ES-I3 (cell line): Measurements from ENCODE around the gene BAIAP3.

ENCODE experiments used
- H3K36me3 ChIP-seq: 2 replicates; pipeline ENCODE4 v1.6.1; 2013; ENCODE audit warnings: mild to moderate bottlenecking, low read length, control low read depth, moderate library complexity; ENCODE audit not compliant: insufficient read depth
- H3K4me1 ChIP-seq: 2 replicates; pipeline ENCODE4 v1.6.1; 2013; ENCODE audit warnings: mild to moderate bottlenecking, control low read depth, low read length; ENCODE audit not compliant: insufficient read depth
- H3K9ac ChIP-seq: 2 replicates; pipeline ENCODE4 v1.6.1; 2013; ENCODE audit warnings: low read depth, mild to moderate bottlenecking, low read length, moderate library complexity
- H3K9me3 ChIP-seq: 2 replicates; pipeline ENCODE4 v1.6.1; 2013; ENCODE audit warnings: mild to moderate bottlenecking, low read length, moderate library complexity; ENCODE audit not compliant: control insufficient read depth, insufficient read depth

Gene BAIAP3

DNA sequence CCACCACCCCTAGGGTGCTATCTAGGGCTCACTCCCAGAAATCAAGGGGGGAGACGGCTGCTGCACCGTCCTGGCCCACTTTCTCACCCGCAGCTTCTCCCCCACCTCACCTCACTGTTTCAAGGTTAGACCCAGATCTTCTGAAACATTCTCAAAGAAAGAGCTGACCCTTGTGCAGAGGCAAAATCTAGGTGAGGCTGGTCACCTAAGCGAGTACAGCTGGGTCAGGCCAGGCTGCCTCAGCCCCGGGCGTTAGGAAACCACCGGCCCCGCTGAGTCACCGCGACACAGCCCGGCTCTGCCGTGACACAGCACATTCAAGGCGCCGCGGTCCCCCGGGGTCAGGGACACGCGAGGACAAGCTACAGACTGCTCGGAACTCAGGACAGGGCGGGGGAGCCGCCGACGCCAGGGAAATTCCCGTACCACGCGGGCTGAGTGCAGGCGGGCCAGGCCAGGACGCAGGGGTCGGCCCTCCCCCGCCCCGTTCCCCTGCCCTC, 45.4 kb downstream of the BAIAP3 start:
- H3K36me3 ChIP-seq = no peaks in the 10 kb centered on the region
- H3K4me1 ChIP-seq = peaks cover 6% of the 10 kb centered on the region; the same call in 1 of the 2 replicates
- no peaks in the 10 kb centered on the region for H3K9me3 ChIP-seq
- peak overlapping the region; percentile 55 for H3K9ac ChIP-seq

DNA sequence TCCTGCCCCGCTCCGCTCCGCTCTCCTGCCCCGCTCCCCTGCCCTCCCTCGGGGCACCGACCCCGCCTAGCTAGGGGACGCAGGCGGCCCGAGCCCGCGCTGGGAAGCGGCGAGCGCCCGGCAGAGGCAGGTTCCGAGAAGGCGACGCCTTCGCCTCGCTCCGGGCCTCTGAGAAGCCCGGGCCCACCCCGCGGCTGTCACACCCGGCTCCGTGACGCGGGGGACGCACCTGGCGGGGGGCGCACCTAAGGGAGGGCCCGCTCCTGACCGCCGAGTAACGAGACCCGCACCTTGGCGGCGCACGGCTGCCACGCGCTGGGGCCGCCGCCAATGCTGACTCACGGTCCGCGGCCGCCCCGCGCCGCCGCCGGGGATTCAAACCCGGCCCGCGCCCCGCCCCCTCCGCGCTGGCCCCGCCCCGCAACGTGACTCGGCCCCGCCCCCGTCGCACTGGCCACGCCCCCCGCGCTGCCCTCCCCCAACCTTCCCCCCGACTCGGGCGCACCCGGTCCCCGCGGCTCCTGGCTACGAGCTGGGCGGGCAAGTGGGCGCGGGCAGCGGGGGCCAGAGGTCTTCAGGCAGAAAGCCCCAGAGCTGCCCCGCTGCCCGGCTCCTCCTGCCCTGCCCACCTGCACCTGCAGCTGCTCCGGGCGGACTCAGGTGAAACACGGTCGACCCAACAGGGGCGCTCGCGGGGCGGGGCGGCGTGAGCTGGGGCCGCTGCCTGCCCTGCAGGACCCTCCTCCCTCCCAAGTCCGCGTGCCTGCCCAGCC, 46.0 kb downstream of the BAIAP3 start:
- H3K9ac ChIP-seq = peak overlapping the region; percentile 55
- no peaks in the 10 kb centered on the region for H3K9me3 ChIP-seq
- peaks cover 6% of the 10 kb centered on the region; the same call in 1 of the 2 replicates for H3K4me1 ChIP-seq
- no peaks in the 10 kb centered on the region for H3K36me3 ChIP-seq

DNA sequence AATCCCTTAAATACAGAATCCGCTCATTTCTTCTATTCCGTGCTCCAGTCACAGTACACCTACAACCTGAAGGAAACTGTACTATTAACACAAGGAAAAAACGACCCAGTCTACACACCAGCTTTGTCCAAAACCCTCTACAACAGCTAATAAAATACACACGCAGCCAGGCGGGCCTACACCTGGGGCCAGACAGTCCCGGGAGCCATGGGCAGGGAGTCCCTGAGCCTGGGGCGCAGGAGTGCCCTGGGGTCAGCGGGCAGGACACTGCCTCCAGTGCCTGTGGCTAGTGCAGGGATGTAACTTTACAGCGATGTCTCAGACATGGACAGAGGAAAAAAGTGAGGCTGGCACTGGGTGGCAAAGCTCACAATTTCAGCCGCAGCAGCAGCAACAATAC, 46.8 kb downstream of the BAIAP3 start:
- peak overlapping the region; percentile 55 for H3K9ac ChIP-seq
- H3K4me1 ChIP-seq = peaks cover 6% of the 10 kb centered on the region; the same call in 1 of the 2 replicates
- H3K36me3 ChIP-seq = no peaks in the 10 kb centered on the region
- H3K9me3 ChIP-seq = no peaks in the 10 kb centered on the region

DNA sequence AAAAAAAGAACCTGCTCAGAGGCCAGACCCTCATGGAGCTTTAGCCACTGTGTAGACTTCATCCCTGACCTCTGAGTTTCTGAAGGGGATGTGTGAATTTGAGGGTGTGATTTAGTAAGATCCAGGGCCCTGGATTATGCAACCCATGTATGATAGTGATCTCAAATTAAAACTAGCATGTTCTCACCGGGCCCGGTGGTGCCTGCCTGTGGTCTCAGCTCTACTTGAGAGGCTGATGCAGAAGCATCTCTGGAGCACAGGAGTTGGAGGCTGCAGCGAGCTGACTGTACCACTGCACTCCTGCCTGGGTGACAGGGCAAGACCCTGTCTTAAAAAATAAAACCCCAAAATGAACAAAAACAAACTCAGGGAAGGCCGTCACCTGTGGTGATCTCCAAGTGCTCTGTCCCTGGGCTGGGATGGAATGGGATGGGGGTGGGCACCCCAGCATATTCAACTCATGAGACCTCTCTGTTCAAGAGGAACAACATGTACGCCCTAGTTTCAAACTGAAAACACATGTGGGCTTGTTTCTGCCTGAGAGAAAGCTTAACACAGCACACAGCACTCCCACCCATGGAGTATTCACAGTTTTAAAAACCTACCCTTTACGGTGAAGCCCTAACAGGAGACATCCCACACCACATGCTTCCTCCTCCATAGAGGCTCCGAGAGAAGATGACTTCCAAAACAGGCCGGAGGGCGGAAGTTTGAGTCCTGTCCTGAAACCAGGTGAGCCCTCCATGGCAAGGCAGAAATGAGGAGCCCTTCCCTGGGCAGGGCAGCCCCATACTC, 48.4 kb downstream of the BAIAP3 start:
- H3K4me1 ChIP-seq = peaks cover 6% of the 10 kb centered on the region; the same call in 1 of the 2 replicates
- H3K36me3 ChIP-seq = no peaks in the 10 kb centered on the region
- H3K9ac ChIP-seq = no peak overlapping the region
- H3K9me3 ChIP-seq = no peaks in the 10 kb centered on the region

DNA sequence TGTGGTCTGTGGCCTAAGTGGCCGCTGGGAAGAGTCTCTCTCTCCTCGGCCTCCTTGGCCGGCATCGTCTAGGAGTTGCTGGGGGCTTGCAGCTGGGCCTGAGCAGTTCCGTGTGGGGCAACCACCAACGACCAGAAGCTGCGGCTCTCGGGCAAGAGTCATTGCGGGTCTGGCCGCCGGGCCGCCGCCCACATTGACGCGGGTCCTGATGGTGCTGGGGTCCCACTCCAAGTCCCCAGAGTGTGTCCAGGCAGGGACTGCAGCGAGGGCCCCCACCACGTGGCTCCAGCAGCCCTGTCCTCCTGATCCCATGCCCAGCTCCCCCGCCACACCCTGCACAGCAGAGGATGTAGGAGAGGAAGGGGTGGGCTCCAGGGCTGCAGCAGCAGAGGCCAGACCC, 50.1 kb downstream of the BAIAP3 start:
- peaks cover 6% of the 10 kb centered on the region; the same call in 1 of the 2 replicates for H3K4me1 ChIP-seq
- H3K36me3 ChIP-seq = no peaks in the 10 kb centered on the region
- no peaks in the 10 kb centered on the region for H3K9me3 ChIP-seq
- no peak overlapping the region for H3K9ac ChIP-seq

DNA sequence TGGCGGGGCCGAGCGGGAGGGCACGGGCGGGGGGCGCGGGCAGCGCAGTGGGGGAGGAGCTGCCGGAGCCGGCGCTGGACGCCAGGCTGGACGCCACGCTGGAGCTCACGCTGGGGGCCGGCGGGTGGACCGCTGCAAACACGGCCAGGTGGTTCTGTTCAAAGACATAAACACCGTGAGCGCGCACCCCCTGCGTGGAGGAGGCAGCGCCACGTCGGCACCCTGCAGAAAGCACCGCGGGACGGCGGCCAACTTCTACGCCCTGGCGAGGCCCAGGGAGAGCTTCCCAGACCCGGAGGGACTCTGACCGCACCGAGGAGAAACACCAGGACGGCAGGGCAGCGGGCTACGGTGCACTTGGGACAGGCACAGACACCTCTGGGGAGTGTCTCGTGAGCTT, 51.8 kb downstream of the BAIAP3 start:
- Histone ChIP-seq H3K36me3 (no peaks in the 10 kb centered on the region), H3K9me3 (no peaks in the 10 kb centered on the region), H3K9ac (no peak overlapping the region), H3K4me1 (peaks cover 3% of the 10 kb centered on the region; the same call in 1 of the 2 replicates)

DNA sequence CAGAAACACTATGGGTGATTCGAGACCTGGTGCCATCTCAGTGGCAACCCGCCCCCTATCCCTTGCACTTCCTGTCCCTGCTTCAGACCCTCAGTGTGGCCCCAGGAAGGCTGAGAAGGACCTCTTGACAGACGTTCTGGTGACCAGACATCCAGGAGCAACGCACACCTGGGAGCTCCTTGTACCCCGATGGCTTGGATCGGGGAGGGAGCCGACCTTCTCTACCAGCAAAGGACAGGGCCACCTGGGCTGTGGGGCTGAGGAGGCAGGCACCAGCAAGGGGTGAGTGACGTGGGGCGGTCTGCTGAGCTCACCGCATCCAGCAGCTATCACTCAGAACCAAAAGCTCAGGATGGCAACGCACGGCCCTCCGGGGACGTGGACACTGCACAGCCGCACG, 53.9 kb downstream of the BAIAP3 start:
- Histone ChIP-seq H3K36me3 (no peaks in the 10 kb centered on the region), H3K9me3 (no peaks in the 10 kb centered on the region), H3K4me1 (no peaks in the 10 kb centered on the region), H3K9ac (no peak overlapping the region)

DNA sequence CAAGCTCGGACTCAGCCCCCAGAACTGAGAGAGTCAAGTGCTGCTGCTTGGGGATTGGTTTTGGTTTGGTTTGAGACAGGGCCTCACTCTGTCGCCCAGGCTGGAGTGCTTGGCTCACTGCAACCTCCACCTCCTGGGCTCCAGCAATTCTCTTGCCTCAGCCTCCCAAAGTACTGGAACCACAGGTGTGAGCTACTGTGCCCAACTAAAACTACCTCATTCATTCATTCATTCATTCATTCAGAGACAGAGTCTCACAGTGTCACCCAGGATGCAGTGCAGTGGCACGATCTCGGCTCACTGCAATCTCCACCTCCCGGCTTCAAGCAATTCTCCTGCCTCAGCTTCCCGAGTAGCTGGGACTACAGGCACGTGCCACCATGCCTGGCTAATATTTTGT, 56.3 kb downstream of the BAIAP3 start:
- Histone ChIP-seq H3K4me1 (no peaks in the 10 kb centered on the region), H3K36me3 (no peaks in the 10 kb centered on the region), H3K9me3 (no peaks in the 10 kb centered on the region), H3K9ac (no peak overlapping the region)

DNA sequence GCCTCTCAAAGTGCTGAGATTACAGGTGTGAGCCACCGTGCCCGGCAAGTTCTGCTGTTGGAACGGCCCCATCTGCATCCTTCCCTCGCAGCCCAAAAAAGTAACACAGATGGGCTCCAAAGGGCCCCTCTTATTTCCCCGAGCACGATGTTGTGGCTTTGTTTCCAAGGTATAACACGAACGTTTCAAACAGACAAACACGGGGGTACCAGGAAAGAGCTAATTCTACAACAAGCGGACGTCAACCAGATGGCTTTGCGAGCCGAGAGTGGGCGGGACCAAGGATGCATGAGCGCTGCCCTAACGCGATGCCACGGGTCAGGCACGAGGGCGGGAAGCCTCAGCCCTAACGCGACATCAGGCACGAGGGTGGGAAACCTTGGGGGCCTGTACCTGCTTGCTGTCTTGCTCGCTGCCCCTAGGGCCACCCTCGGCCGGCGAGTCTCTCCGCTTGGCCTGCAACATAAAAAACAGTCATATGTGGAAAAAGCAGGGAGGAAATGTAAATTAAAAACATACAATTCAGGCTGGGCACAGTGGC, 56.9 kb downstream of the BAIAP3 start:
- no peaks in the 10 kb centered on the region for H3K4me1 ChIP-seq
- no peaks in the 10 kb centered on the region for H3K36me3 ChIP-seq
- H3K9ac ChIP-seq = no peak overlapping the region
- H3K9me3 ChIP-seq = no peaks in the 10 kb centered on the region

DNA sequence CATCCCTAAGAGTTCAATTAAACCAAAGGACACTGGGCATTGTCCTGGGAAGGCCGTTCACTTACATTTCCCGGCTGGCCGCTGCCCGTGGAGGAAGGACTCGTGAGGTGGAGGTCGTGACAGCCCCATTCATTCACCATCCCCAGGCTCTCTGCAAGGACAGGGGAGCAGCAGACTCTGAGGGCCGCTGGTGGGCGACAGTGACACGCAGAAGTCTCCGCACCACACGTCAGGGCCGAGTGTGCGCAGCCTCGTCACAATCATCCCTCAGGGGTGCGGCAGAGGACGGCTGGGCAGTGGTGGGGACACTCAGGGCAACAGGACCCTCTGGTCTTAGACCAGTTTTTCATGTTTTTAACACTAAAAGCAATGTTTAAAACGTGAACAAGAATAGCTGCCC, 59.4 kb downstream of the BAIAP3 start:
- Histone ChIP-seq H3K9me3 (no peaks in the 10 kb centered on the region), H3K36me3 (no peaks in the 10 kb centered on the region), H3K4me1 (no peaks in the 10 kb centered on the region), H3K9ac (no peak overlapping the region)

DNA sequence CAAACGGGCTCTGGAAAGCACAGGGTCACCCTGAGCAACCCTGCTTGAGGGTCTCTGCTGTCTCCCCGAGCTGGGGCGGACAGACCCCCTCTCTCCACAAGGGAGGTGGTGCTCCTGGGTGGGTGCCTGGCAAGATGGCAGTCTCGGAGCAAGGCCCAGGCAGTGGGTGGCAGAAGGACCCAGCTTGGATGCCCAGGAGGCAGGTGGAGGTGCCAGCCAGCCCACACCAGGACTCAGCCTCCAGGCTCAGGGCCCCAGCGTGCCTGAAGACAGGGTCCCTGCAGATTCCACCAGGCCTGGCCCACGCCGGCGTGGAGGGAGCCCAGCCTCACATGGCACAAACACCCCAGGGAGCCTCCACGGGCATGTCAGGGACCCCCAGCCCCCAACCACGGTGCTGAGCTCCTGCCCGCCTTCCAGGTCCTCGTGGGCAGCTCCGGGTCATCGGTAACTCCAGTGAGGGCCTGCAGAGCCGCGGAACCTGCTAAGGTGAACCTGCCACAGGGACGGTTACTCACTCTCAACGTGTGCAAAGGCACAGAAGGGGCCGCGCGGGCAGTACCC, 60.2 kb downstream of the BAIAP3 start:
- no peaks in the 10 kb centered on the region for H3K36me3 ChIP-seq
- no peaks in the 10 kb centered on the region for H3K9me3 ChIP-seq
- no peaks in the 10 kb centered on the region for H3K4me1 ChIP-seq
- H3K9ac ChIP-seq = no peak overlapping the region

DNA sequence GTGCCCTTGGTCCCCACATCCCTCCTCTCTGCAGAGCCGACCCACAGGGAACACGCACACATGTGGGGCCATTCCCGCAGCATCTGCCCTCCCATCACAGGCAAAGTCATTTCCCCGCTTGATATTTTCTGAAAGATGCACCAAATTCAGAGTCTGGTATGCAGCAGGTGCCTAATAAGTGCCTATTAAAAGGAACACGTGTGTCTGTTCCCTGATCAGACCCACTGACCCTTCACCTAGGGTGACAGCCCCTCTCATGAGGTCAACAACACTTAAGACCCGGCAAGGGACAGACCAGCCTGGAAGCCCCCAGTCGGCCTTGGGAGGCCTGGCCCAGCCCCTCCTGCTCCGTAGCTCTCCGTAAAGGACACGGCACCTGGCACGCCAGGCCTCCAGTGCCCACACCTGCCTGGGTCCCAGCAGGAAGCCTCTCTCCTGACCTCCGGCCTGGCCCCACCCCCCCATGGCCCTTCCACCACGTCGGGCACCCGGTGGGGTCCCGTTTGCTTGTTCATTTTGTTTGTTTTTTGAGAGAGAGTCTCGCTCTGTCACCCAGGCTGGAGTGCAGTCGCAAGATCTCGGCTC, 61.0 kb downstream of the BAIAP3 start:
- Histone ChIP-seq H3K36me3 (no peaks in the 10 kb centered on the region), H3K9ac (no peak overlapping the region), H3K4me1 (no peaks in the 10 kb centered on the region), H3K9me3 (no peaks in the 10 kb centered on the region)

DNA sequence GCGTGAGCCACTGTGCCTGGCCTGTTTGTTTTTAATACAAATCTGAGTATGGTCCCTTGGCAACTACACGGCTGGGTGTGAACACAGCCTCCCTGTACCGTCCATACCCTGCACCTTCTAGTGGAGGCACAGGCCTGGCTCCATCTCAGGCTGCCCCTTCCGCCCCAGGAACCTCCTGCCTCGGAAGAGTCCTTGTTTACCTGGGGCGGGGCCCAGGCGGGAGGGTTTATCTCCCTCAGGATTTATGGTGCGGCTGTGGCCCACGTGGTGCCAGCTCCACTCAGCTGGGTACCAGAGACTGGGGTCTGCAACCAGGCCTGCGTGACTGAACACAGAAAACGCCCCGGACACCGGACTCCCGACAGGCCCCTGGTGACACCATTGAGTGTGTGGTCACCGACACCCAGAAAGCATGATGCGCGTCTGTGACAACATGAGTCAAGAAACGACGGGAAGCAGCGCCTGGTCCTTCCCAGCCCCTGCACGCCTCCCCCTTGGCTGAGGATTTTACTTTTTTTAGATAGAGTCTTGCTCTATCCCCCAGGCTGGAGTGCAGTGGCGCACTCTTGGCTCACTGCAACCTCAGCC, 62.1 kb downstream of the BAIAP3 start:
- H3K36me3 ChIP-seq = no peaks in the 10 kb centered on the region
- no peaks in the 10 kb centered on the region for H3K4me1 ChIP-seq
- no peak overlapping the region for H3K9ac ChIP-seq

DNA sequence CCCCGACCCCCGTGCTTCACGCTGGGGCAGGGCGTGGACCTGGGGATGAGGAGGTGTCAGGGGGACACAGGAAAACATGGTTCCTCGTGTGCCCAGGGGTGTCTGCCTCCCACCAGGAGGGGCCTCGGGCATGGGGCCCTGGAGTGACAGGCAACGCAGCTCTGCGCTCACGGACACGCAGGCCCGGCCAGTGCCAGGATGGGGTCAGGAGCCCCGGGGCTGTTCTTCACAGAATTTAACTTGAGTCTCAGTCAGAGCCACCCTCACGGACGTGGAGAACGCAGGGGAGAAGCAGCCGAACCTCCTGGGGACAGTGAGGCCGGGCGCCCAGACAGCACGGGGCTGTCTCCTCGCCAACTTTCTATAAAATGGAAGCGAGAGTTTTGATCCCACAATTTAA, 64.3 kb downstream of the BAIAP3 start:
- no peaks in the 10 kb centered on the region for H3K4me1 ChIP-seq
- H3K9me3 ChIP-seq = no peaks in the 10 kb centered on the region
- H3K9ac ChIP-seq = no peak overlapping the region

More for the DNA sequence above, 62.1 kb downstream of the BAIAP3 start:
- H3K9me3 ChIP-seq = no peaks in the 10 kb centered on the region

More for the DNA sequence above, 64.3 kb downstream of the BAIAP3 start:
- H3K36me3 ChIP-seq = no peaks in the 10 kb centered on the region
